Activated naive CD8-positive, alpha-beta T cell treated with anti-CD3 and anti-CD28 coated beads for 36 hours (primary cell): ENCODE data around the gene RNPEPL1. TPM values are rescaled to one million over a fixed set of nuclear protein-coding genes. Genes with fewer than 3 reads are reported as not detected.

Experiments
- DNase-seq: peaks from one replicate; pipeline ENCODE4 v3.0.0; 2021
- H3K27ac Mint-ChIP-seq: one replicate; pipeline ENCODE4 v1.8.0; 2022; ENCODE audit warnings: mild to moderate bottlenecking, moderate library complexity, mixed read lengths
- H3K27me3 Mint-ChIP-seq: one replicate; pipeline ENCODE4 v1.8.0; 2022; ENCODE audit warnings: mild to moderate bottlenecking, mixed read lengths
- H3K36me3 Mint-ChIP-seq: one replicate; pipeline ENCODE4 v1.8.0; 2021; ENCODE audit warnings: mild to moderate bottlenecking, mixed read lengths
- H3K4me1 Mint-ChIP-seq: one replicate; pipeline ENCODE4 v1.8.0; 2021; ENCODE audit warnings: mixed read lengths
- H3K4me3 Mint-ChIP-seq: one replicate; pipeline ENCODE4 v1.8.0; 2022; ENCODE audit warnings: mild to moderate bottlenecking, moderate library complexity, mixed read lengths
- H3K9me3 Mint-ChIP-seq: one replicate; pipeline ENCODE4 v1.8.0; 2022; ENCODE audit warnings: mixed read lengths
- total RNA-seq, 2 experiments: library from RNA; stranded (reverse); gene quantifications; one replicate each; pipeline ENCODE4 v1.2.3, GENCODE V29; 2021

RNPEPL1 gene
- total RNA-seq, 2 experiments from 2014 or later, result 33.8 to 37.2 TPM

DNA sequence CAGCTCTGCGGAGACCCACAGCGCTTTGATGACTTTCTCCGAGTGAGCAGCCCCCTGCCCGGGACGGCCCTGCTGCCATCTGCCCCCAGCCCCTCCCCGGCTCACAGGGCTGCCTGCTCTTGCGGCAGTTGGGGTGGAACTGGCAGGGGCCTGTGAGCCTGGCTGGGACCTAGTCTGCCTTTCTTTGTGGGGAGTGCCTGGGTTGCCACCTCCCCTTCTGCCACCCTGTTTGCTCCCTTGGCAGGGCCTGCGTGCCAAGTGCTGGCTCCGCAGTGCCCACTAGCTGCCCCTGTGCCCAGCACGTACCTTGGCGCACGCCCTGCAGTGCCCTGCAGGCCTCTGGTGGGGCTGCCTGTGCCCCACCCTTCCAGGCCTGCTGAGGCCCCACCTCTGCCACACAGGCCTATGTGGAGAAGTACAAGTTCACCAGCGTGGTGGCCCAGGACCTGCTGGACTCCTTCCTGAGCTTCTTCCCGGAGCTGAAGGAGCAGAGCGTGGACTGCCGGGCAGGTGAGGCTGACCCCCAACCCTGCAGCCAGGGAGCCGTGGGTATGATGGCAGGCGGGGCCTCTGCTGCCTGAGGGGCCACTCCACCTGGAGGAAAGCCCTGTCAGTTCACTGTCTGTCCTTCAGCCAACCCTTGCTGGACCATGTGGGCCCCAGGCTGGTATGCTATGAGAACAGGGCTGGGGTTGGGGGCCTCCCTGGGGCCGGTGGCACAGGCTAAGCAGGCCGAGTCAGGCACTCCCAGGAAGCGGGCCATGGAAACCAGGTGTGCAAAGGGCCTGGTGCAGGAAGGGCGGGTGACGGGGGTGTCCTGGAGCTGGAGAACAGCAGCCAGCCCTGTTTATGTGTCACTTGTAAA, 7.0 kb downstream of the RNPEPL1 start:
- H3K27ac Mint-ChIP-seq, result no peak overlapping the region
- no peaks in the 10 kb centered on the region for H3K27me3 Mint-ChIP-seq
- H3K4me1 Mint-ChIP-seq, result peaks cover 25% of the 10 kb centered on the region
- H3K4me3 Mint-ChIP-seq, result no peak overlapping the region
- DNase-seq, result no peak
- H3K9me3 Mint-ChIP-seq, result no peaks in the 10 kb centered on the region
- H3K36me3 Mint-ChIP-seq, result peaks cover 5% of the 10 kb centered on the region

DNA sequence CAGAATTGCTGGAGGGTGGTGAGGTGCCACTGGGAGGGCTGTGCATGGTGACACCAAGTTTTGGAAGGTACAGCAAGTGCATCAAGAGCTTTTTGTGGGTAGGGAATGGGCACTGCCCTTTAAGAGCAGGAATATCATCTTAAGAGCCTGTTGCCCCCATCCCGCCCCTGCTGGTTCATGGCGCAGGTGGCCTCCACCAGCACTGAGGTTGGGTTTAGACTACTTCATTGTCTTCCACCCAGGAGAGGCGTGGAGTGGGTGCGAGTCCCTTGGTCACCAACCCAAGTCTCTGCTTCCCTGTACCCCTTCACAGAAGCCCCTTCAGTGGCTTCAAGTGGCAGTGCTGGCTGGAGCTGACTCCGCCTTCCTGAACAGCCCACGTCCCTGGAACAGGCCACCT, 7.8 kb downstream of the RNPEPL1 start:
- DNase-seq, result no peak
- Mint-ChIP-seq H3K4me3 (no peak overlapping the region), H3K27me3 (no peaks in the 10 kb centered on the region), H3K27ac (no peak overlapping the region), H3K9me3 (peaks cover 2% of the 10 kb centered on the region), H3K36me3 (peaks cover 10% of the 10 kb centered on the region), H3K4me1 (peaks cover 21% of the 10 kb centered on the region)

DNA sequence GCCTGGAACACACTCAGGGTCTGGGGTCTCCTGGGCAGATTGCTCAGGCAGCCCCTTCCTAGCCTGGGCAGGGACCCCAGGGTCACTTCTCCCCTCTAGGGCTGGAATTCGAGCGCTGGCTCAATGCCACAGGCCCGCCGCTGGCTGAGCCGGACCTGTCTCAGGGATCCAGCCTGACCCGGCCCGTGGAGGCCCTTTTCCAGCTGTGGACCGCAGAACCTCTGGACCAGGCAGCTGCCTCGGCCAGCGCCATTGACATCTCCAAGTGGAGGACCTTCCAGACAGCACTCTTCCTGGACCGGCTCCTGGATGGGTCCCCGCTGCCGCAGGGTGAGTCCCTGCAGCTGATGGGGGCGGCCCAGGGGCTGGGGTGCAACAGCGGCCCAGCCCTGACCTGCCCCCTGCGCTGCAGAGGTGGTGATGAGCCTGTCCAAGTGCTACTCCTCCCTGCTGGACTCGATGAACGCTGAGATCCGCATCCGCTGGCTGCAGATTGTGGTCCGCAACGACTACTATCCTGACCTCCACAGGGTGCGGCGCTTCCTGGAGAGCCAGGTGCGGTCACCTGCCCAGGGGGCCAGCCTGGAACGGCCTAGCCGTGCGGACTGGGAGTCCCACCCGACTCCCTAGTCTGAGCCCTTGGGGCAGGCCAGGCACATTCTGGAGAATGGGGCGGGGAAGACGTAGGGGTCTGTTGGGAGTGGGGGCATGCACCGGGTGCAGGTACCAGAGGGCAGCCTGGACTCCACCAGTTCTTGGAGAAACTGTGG, 8.3 kb downstream of the RNPEPL1 start:
- no peak for DNase-seq
- Mint-ChIP-seq H3K4me1 (peaks cover 17% of the 10 kb centered on the region), H3K27me3 (no peaks in the 10 kb centered on the region), H3K36me3 (peaks cover 13% of the 10 kb centered on the region), H3K9me3 (peaks cover 3% of the 10 kb centered on the region), H3K27ac (no peak overlapping the region), H3K4me3 (no peak overlapping the region)

DNA sequence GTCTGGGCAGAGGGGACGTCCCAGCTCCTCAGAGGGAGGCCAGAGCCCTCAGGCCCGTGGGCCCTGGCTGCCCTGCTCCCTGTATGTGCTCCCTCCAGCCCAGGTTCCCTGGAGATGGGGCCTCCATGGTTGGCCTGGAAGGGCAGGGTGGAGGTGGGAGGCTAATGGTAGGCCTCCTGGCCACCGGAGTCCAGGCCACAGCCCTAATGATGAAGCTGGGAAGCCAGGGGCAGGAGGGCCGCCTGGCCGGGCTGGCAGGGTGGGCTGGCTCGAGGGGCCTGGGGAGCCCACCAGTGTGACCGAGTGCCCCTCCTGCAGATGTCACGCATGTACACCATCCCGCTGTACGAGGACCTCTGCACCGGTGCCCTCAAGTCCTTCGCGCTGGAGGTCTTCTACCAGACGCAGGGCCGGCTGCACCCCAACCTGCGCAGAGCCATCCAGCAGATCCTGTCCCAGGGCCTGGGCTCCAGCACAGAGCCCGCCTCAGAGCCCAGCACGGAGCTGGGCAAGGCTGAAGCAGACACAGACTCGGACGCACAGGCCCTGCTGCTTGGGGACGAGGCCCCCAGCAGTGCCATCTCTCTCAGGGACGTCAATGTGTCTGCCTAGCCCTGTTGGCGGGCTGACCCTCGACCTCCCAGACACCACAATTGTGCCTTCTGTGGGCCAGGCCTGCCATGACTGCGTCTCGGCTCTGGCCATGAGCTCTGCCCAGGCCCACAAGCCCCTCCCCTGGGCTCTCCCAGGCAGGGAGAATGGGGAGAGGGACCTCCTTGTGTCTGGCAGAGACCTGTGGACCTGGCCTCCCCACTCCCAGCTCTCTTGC, 9.2 kb downstream of the RNPEPL1 start:
- DNase-seq, result no peak
- peaks cover 17% of the 10 kb centered on the region for H3K4me1 Mint-ChIP-seq
- H3K9me3 Mint-ChIP-seq, result peaks cover 3% of the 10 kb centered on the region
- H3K36me3 Mint-ChIP-seq, result peaks cover 15% of the 10 kb centered on the region
- H3K27me3 Mint-ChIP-seq, result no peaks in the 10 kb centered on the region
- H3K4me3 Mint-ChIP-seq, result no peak overlapping the region
- no peak overlapping the region for H3K27ac Mint-ChIP-seq

DNA sequence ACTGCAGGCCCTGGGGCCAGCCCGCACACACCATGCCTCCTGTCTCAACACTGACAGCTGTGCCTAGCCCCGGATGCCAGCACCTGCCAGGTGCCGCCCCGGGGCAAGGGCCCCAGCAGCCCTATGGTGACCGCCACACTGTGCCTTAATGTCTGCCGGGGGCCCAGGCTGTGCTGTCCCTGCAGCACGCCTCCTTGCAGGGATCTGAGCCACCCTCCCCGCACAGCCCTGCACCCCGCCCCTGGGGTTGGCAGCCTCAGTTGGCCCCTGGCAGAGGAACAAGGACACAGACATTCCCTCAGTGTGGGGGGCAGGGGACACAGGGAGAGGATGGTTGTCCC, 9.8 kb downstream of the RNPEPL1 start:
- Mint-ChIP-seq H3K36me3 (peaks cover 15% of the 10 kb centered on the region), H3K27me3 (no peaks in the 10 kb centered on the region), H3K4me1 (peaks cover 23% of the 10 kb centered on the region), H3K9me3 (peaks cover 3% of the 10 kb centered on the region), H3K27ac (no peak overlapping the region), H3K4me3 (no peak overlapping the region)
- no peak for DNase-seq

DNA sequence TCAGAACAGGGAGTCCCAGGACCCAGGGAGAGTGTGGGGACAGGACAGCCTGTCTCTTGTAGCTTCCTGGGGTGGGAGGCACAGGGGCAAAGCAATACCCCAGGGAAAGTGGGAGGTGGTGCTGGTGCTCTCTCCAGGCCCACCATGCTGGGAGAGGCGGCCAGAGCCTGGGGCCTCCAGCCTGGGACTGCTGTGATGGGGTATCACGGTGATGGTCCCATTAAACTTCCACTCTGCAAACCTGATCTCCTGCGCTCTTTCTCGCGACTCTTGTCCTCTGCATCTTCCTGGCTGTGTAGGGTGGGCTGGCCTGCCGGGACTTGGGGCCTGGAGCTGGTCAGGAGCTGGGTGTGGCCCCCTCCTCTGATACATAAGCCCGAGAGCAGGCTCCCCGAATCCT, 10.2 kb downstream of the RNPEPL1 start:
- no peak overlapping the region for H3K4me3 Mint-ChIP-seq
- H3K27me3 Mint-ChIP-seq, result no peaks in the 10 kb centered on the region
- peaks cover 26% of the 10 kb centered on the region for H3K4me1 Mint-ChIP-seq
- peaks cover 15% of the 10 kb centered on the region for H3K36me3 Mint-ChIP-seq
- no peak for DNase-seq
- peaks cover 3% of the 10 kb centered on the region for H3K9me3 Mint-ChIP-seq
- peak overlapping the region; percentile 83 for H3K27ac Mint-ChIP-seq

DNA sequence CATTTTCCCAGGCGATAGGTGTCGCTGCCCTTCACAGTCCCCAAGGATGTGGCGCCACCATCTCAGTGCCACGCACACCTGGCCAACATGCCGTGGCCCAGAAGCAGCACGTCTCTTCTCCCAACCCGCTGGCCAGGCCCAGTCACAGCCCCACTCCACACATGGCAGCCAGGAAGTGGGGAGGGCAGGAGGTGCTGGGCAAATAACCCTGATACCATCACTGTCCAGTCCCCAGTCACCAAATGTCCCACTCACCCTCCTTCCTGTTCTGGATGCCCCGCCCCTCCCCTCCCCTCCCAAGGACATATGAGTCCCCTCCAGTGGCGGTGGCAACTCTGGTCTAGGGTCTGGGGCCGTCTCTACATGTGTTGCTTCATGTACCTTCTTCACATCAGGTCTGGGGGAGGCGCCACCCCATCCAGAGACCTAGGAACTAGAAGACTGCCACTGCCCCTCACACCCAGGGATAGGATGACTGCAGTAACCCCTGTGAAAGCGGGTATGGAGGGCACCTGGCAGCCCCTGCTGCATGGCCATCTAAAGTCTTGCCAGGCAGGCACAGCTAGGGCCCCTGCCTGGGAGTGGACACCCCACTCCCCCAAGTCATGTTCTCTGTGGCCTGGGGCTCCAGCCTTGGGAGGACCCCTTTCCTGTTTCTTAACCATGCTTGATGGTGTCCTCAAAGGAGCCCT, 10.9 kb downstream of the RNPEPL1 start:
- Mint-ChIP-seq H3K4me3 (no peak overlapping the region), H3K4me1 (peaks cover 26% of the 10 kb centered on the region), H3K27ac (peak overlapping the region; percentile 83), H3K9me3 (peaks cover 3% of the 10 kb centered on the region), H3K36me3 (peaks cover 15% of the 10 kb centered on the region), H3K27me3 (no peaks in the 10 kb centered on the region)
- DNase-seq, result no peak

DNA sequence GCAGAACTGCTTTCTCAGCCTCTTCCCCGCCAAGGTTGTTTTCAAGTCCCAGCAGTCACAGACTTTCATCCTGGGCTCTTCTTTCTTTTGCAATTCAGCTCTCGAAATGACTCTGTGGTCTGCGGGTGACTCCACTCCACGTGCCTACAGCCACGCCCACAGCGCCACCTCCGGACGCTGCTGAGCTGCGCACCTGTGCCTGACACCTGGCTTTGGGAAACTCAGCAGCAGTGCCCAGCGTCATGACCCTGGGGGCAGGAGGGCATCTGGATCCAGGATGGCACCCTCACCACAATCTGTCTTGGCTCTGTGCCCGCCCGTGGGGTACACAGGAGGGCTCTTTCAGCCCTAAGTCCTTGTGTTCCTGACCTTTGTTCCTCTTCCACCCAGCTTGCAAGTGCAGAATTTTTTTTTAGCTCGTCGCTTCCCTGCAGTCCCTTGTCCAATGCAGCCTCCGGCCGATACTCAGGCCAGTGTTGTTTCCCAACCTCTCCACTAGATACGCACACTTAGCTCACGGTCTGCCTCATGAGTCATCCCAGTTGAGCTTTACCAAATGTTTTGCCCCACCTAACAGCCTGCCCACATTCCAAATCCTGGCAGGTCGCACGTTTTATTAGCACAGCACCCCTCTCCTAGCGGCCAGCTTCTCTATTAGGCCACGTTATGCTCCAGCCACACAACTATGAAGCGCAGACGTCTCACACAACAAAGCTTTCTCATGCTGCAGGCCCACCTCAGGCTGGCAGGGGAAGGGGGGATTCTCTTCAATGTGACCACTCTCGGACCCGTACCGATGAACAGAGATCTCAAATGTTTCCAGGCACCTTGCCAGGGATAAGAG, 11.7 kb downstream of the RNPEPL1 start:
- Mint-ChIP-seq H3K36me3 (peaks cover 15% of the 10 kb centered on the region), H3K4me3 (no peak overlapping the region), H3K27ac (peak overlapping the region; percentile 83), H3K4me1 (peaks cover 34% of the 10 kb centered on the region), H3K9me3 (peaks cover 3% of the 10 kb centered on the region), H3K27me3 (no peaks in the 10 kb centered on the region)
- DNase-seq, result peak; percentile 72

DNA sequence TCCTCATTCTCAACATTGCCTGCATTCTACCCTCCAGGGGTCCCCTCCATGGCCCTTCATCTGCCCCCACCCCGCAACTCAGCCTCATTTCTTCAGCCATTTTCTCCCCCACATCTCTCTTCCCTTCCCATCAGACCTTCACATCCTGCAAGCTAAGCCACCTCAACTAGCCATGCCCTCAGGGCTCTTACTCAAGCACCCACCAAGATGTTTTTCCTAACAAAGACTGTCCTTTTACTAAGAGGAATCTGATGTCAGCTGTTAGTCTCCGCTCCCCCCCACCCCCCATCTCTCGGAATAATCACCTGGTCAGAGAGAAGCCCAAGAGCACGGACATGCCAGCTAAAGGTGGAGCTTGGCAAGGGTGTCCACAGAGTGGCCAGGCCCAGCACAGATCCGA, 13.5 kb downstream of the RNPEPL1 start:
- no peak for DNase-seq
- H3K36me3 Mint-ChIP-seq, result peaks cover 15% of the 10 kb centered on the region
- H3K4me3 Mint-ChIP-seq, result no peak overlapping the region
- H3K9me3 Mint-ChIP-seq, result peaks cover 3% of the 10 kb centered on the region
- no peak overlapping the region for H3K27ac Mint-ChIP-seq
- H3K4me1 Mint-ChIP-seq, result peaks cover 36% of the 10 kb centered on the region
- no peaks in the 10 kb centered on the region for H3K27me3 Mint-ChIP-seq

DNA sequence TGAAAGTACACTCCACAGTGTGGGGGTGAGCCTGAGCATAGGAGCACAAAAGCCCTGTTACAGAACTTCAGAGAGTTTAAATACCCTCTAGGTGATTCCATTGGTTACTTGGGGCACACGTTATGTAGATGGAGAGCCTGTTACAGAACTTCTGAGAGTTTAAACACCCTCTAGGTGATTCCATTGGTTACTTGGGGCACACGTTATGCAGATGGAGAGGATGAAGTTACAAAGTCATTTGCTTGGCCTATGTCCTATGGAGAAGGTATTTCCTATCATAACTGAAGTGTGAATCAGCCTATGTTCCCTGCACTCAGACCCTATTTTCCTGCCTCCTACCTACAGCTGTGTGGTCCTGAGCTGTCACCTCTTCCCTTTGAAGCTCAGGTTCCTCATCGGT, 14.5 kb downstream of the RNPEPL1 start:
- Mint-ChIP-seq H3K9me3 (peaks cover 3% of the 10 kb centered on the region), H3K36me3 (peaks cover 13% of the 10 kb centered on the region), H3K27ac (no peak overlapping the region), H3K4me1 (peaks cover 39% of the 10 kb centered on the region), H3K27me3 (no peaks in the 10 kb centered on the region), H3K4me3 (no peak overlapping the region)
- no peak for DNase-seq

DNA sequence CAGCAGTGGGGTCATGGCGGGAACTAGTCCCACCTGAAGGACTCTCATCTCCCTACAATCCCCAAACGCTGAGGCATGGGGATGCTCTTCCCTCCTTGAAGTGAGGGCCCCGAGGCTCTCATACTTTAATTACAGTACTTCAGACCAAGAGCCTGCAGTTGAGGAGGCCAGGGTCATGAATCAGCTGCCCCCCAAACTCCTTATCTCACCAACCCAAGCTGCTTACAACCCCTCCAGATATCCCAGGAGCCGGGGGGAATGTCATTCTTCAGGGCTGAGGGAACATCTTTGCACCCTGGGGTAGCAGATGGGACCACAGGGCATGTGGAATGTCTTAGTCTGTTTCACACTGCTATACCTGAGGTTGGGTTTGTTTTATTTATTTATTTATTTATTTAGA, 15.5 kb downstream of the RNPEPL1 start:
- no peaks in the 10 kb centered on the region for H3K27me3 Mint-ChIP-seq
- peaks cover 3% of the 10 kb centered on the region for H3K9me3 Mint-ChIP-seq
- H3K27ac Mint-ChIP-seq, result no peak overlapping the region
- peaks cover 11% of the 10 kb centered on the region for H3K36me3 Mint-ChIP-seq
- H3K4me3 Mint-ChIP-seq, result no peak overlapping the region
- no peak for DNase-seq
- peaks cover 49% of the 10 kb centered on the region for H3K4me1 Mint-ChIP-seq

DNA sequence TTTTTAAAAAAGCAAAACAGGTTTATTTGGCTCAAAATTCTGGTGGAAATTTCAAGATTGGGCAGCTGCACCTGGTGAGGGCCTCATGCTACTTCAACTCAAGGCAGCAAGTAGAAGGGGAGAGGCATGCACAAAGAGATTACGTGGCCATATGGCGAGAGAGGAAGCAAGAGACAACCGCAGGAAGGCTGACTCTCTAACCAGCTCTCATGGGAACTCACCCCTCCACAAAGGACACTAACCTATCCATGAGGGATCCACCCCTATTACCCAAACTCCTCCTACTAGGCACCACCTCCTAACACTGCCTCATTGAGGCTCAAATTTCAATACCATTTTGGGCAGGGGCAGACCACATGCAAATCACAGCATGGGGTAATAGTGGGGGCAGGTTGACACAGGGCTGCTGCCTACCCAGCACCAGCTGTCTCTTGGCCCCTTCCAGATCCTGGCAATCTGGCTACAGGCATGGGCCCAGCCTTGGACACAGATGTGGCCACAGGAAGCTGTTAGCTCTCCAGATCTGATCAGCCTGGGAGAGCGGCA, 16.3 kb downstream of the RNPEPL1 start:
- no peak for DNase-seq
- H3K4me3 Mint-ChIP-seq, result peak overlapping the region; percentile 89
- H3K36me3 Mint-ChIP-seq, result peaks cover 10% of the 10 kb centered on the region
- no peak overlapping the region for H3K27ac Mint-ChIP-seq
- peaks cover 3% of the 10 kb centered on the region for H3K9me3 Mint-ChIP-seq
- peaks cover 49% of the 10 kb centered on the region for H3K4me1 Mint-ChIP-seq
- no peaks in the 10 kb centered on the region for H3K27me3 Mint-ChIP-seq

DNA sequence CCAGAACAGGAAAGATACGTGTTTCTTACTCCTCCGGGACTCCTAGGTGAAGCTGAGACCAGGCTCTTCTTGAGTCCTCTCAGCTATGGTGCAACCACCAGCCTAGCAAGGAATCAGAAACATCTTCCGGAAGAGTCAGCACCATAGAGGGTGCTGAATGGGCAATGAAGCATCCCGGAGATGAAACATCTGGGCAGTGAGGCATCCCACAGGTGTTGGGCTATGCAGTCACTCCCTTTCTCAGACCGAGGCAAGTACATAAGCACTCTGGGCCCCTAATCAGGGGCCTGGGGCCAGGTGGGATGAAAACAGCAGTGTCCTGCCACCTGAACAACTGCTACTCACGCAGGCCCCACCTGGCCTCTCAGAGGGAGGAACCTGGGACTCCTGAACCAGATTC, 16.8 kb downstream of the RNPEPL1 start:
- Mint-ChIP-seq H3K27ac (no peak overlapping the region), H3K27me3 (no peaks in the 10 kb centered on the region), H3K9me3 (peaks cover 3% of the 10 kb centered on the region), H3K4me3 (peak overlapping the region; percentile 89), H3K4me1 (peaks cover 45% of the 10 kb centered on the region), H3K36me3 (peaks cover 10% of the 10 kb centered on the region)
- DNase-seq, result no peak
